Pancreas (tissue), 10 donors: ENCODE measurements around the gene CDK11B. TPM values are rescaled to one million over a fixed set of nuclear protein-coding genes. Genes with fewer than 3 reads are reported as not detected.
"Not testable (repeated sequence)": the region's sequence is repeated elsewhere in the genome, so short reads cannot be mapped to it uniquely, and the experiment has no call there.

ENCODE experiments used
- ATAC-seq, 4 donors: fragments of 200-7000 bp; cut with Tn5 transposase; one replicate each; pipeline versions ENCODE4 v1.8.0 to v1.9.1; 2020; ENCODE audit warnings: mild to moderate bottlenecking in 4 of 4, moderate library complexity in 4 of 4
- DNase-seq, 6 donors: peaks; one replicate each; pipeline ENCODE4 v3.0.0-alpha.2; 2020
- FAIRE-seq: peaks from 2 replicates; lab custom pipeline; 2012; peaks lifted over from hg19 to GRCh38; lab: Jason Lieb, UNC
- H3K27ac ChIP-seq, 4 donors: fragments of 200-600 bp; sonication (generic); 1 replicate in 3 of 4; 2 replicates in 1 of 4; pipeline versions ENCODE4 v1.5.0 to v1.8.0; 2020
- H3K27me3 ChIP-seq, 4 donors: fragments of 200-600 bp; one replicate each; pipeline ENCODE4 v1.8.0; 2021
- H3K36me3 ChIP-seq, 3 donors: fragments of 200-600 bp; sonication (generic) in 1 of 3; one replicate each; pipeline versions ENCODE4 v1.5.0 to v1.8.0; 2020 to 2021
- H3K4me1 ChIP-seq, 3 donors: fragments of 200-600 bp; one replicate each; pipeline ENCODE4 v1.8.0; 2021
- H3K4me3 ChIP-seq, 4 donors: fragments of 200-600 bp; sonication (generic) in 2 of 4; one replicate each; pipeline versions ENCODE4 v1.5.0 to v1.8.0; 2020 to 2021
- H3K9me3 ChIP-seq, 4 donors: fragments of 200-600 bp; one replicate each; pipeline ENCODE4 v1.8.0; 2021
- WGBS, 2 donors: extraction: QIAGEN DNeasy Blood & Tissue Kit; methylation state at CpG; one replicate each; pipeline ENCODE4 v1.1.7; 2013; 5-methylcytosine and 5-hydroxymethylcytosine counted together
- intact Hi-C, 3 donors: fragments of 100-400 bp; cut with DNase I; formaldehyde crosslinking; loops; one replicate each; pipeline versions ENCODE4 v1.11.1 to v1.14.2; 2022
- polyA plus RNA-seq, 2 donors: library from polyadenylated mRNA; stranded (reverse); fragments of 200-250 nt; gene quantifications; one replicate each; pipeline ENCODE4 v1.2.3, GENCODE V29; 2013
- total RNA-seq, 6 donors: library from RNA; stranded (reverse); fragmentation: NEBNext Ultra II Directional in 4 of 6; extraction: Animal tissue kit (Norgen Biotek cat#: 25700) in 4 of 6; gene quantifications; one replicate each; pipeline versions ENCODE4 v1.2.1 to v1.2.4, GENCODE V29; 2021 to 2023
- TF ChIP-seq, protein P1 (sequence below), 4 donors: fragments of 200-600 bp; sonication (generic) in 3 of 4; IDR thresholded peaks; one replicate each; pipeline versions ENCODE4 v1.5.0 to v1.8.0; 2021; ENCODE audit warnings: antibody characterized with exemption in 4 of 4
- donor health status: healthy with polysubstance abuse.
- donor health status: DM: no; HTN: no; CAD: no; lungs with moderate emphysema.
- donor health status: DM: no; HTN: no; CAD: no.
- donor health status: control.
- donor health status: control.
- donor health status: Bipolar disorder and iron deficiency.
- donor health status: DM: yes; HTN: yes; CAD: no.
- donor health status: DM: no; HTN: no; CAD: no.
- donor health status: DM: no; HTN: no; CAD: no.
- donor health status: DM: yes; HTN: yes; CAD: no.

Gene CDK11B
- total and polyA plus RNA-seq, 8 donors, result 9.0 to 31.8 (median 10.9) TPM

- 87 to 91% methylated on average over 13 of the region's 13 CpGs for WGBS, 2 donors
- Histone ChIP-seq H3K27ac (no peak overlapping the region), H3K27me3 (no peaks in the 10 kb centered on the region), H3K4me1 (peaks cover 0 to 6% (median 4%) of the 10 kb centered on the region in 3 donors), H3K36me3 (no peaks in the 10 kb centered on the region), H3K9me3 (no peaks in the 10 kb centered on the region), H3K4me3 (no peak overlapping the region)
- no peak for FAIRE-seq
- DNase-seq, result no peak
- no peak for ATAC-seq
- TF ChIP-seq, protein P1, sequence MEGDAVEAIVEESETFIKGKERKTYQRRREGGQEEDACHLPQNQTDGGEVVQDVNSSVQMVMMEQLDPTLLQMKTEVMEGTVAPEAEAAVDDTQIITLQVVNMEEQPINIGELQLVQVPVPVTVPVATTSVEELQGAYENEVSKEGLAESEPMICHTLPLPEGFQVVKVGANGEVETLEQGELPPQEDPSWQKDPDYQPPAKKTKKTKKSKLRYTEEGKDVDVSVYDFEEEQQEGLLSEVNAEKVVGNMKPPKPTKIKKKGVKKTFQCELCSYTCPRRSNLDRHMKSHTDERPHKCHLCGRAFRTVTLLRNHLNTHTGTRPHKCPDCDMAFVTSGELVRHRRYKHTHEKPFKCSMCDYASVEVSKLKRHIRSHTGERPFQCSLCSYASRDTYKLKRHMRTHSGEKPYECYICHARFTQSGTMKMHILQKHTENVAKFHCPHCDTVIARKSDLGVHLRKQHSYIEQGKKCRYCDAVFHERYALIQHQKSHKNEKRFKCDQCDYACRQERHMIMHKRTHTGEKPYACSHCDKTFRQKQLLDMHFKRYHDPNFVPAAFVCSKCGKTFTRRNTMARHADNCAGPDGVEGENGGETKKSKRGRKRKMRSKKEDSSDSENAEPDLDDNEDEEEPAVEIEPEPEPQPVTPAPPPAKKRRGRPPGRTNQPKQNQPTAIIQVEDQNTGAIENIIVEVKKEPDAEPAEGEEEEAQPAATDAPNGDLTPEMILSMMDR (IDR thresholded peaks at IDR 0.05), result no peak
- intact Hi-C loops, result no loop called here
Observed at GRCh38 chr1:1598720-1599029, 60.1 kb downstream of the CDK11B start.

GRCh38 chr1:1598051-1598719 is 60.6 kb downstream of the CDK11B start:
- peak in 2 of 6 donors; percentile 45 to 81 for DNase-seq
- Histone ChIP-seq H3K9me3 (no peaks in the 10 kb centered on the region), H3K4me1 (peaks cover 0 to 6% (median 4%) of the 10 kb centered on the region in 3 donors), H3K4me3 (no peak overlapping the region), H3K27me3 (no peaks in the 10 kb centered on the region), H3K36me3 (no peaks in the 10 kb centered on the region), H3K27ac (no peak overlapping the region)
- ATAC-seq, result peak in 2 of 4 donors; percentile 11 to 28
- intact Hi-C loops, result no loop called here
- 60 to 61% methylated on average over 28 of the region's 28 CpGs for WGBS, 2 donors
- no peak for FAIRE-seq
- TF ChIP-seq, protein P1 (IDR thresholded peaks at IDR 0.05), result no peak

DNA sequence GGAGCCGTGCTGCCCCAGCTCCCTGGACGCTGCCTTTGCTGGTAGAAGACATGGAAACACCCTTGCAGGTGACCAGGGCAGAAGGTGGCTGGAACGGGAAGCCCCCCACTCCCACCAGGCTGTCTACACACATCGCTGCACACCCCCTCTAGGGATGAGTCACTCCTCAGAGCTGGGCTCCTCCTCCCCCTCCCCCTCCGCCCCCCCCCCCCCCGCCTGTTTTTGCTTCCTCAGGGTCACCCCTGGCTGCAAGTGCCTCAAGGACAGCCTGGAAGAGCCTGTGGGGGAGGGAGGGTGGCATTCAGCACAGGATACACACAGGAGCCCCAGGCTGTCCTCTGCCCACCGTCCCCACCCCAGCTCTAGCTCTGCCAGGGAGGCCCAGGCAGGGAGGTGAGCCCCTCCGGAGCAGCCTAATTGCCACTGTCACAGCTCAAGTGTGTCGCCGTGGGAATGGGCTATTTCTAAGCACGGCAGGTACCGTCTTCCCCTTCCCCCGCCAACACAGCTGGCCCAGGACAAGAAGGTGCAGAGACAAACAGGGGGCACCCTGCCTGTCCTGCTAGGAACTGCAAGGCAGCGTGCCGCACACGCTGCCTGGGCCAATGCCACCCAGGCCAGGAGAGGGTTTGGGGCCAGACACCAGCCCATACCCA is 61.4 kb downstream of the CDK11B start:
- TF ChIP-seq, protein P1 (IDR thresholded peaks at IDR 0.05), result peak in 1 of 4 donors; percentile 23
- H3K4me1 ChIP-seq, result peaks cover 0 to 6% (median 4%) of the 10 kb centered on the region in 3 donors
- H3K4me3 ChIP-seq, result no peak overlapping the region
- DNase-seq, result peak in 1 of 6 donors; percentile 59
- peak; percentile 31 to 69 (median 63) for ATAC-seq
- H3K36me3 ChIP-seq, result no peaks in the 10 kb centered on the region
- FAIRE-seq, result no peak
- no peak overlapping the region for H3K27ac ChIP-seq
- WGBS, 2 donors, result 17 to 23% methylated on average over 13 to 14 of the region's 16 CpGs
- no peaks in the 10 kb centered on the region for H3K27me3 ChIP-seq
- intact Hi-C loops, result no loop called here
- H3K9me3 ChIP-seq, result no peaks in the 10 kb centered on the region

GRCh38 chr1:1596493-1597274 is 62.1 kb downstream of the CDK11B start:
- ATAC-seq, result no peak

DNA sequence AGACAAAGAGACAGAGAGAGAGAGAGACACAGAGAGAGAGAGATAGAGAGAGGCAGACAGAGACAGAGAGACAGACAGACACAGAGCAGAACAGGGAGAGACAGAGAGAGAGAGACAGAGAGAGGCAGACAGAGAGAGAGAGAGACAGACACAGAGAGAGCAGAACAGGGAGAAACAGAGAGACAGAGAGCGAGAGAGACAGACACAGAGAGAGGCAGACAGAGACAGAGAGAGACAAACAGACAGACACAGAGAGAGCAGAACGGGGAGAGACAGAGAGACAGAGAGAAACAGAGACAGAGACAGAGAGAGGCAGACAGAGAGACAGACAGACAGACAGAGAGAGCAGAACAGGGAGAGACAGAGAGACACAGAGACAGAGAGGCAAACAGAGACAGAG is 63.5 kb downstream of the CDK11B start:
- not testable (repeated sequence) for ATAC-seq, FAIRE-seq

More at GRCh38 chr1:1596493-1597274, 62.1 kb downstream of the CDK11B start:
- Histone ChIP-seq H3K36me3 (no peaks in the 10 kb centered on the region), H3K27ac (no peak overlapping the region), H3K4me1 (peaks cover 0 to 6% (median 4%) of the 10 kb centered on the region in 3 donors), H3K27me3 (no peaks in the 10 kb centered on the region), H3K9me3 (no peaks in the 10 kb centered on the region), H3K4me3 (no peak overlapping the region)
- intact Hi-C loops, result no loop called here
- FAIRE-seq (no peak), DNase-seq (no peak)
- TF ChIP-seq, protein P1 (IDR thresholded peaks at IDR 0.05), result no peak
- WGBS, 2 donors, result 52 to 57% methylated on average over 11 to 12 of the region's 12 CpGs

More for the DNA sequence above, 63.5 kb downstream of the CDK11B start:
- H3K4me1 ChIP-seq, DNase-seq, H3K9me3 ChIP-seq, H3K27me3 ChIP-seq, H3K36me3 ChIP-seq, H3K4me3 ChIP-seq, intact Hi-C loops, H3K27ac ChIP-seq: not testable (repeated sequence)
- 71 to 80% methylated on average over 2 of the region's 2 CpGs for WGBS, 2 donors
